ENCODE results near the gene PARN.
A peak's percentile ranks its signal among the peaks of the same experiment; 100 is the strongest.
"Not testable (repeated sequence)": the region's sequence is repeated elsewhere in the genome, so short reads cannot be mapped to it uniquely, and the experiment has no call there.

The PARN gene

GRCh38 chr16:14428043-14428442 is 202.0 kb downstream of the PARN start:
- DNase-seq, result no peak

GRCh38 chr16:14427371-14427948 is 202.6 kb downstream of the PARN start:
- DNase-seq, result no peak

GRCh38 chr16:14424595-14424994 is 205.5 kb downstream of the PARN start:
- no peak for DNase-seq

- no peak for DNase-seq
Observed at GRCh38 chr16:14423344-14423743, 206.7 kb downstream of the PARN start.

GRCh38 chr16:14420721-14421488 is 209.2 kb downstream of the PARN start:
- no peak for DNase-seq

GRCh38 chr16:14420243-14420642 is 209.8 kb downstream of the PARN start:
- not testable (repeated sequence) for DNase-seq

- DNase-seq, result peak in 3 of 4 experiments; percentile 32 to 42 (median 42)
Observed at GRCh38 chr16:14419817-14420216, 210.2 kb downstream of the PARN start.

- DNase-seq, result no peak
Observed at GRCh38 chr16:14418795-14419225, 211.2 kb downstream of the PARN start.

GRCh38 chr16:14416184-14416583 is 213.9 kb downstream of the PARN start:
- no peak for DNase-seq

GRCh38 chr16:14415291-14415690 is 214.8 kb downstream of the PARN start:
- no peak for DNase-seq

- DNase-seq, result no peak
Observed at GRCh38 chr16:14409563-14409962, 220.5 kb downstream of the PARN start.

GRCh38 chr16:14407786-14408399 is 222.2 kb downstream of the PARN start:
- DNase-seq, result no peak

- peak in 2 of 4 experiments; percentile 2 to 15 for DNase-seq
Observed at GRCh38 chr16:14405611-14406537, 224.2 kb downstream of the PARN start.

GRCh38 chr16:14403001-14403389 is 227.1 kb downstream of the PARN start:
- not testable (repeated sequence) for DNase-seq

- DNase-seq, result not testable (repeated sequence)
Observed at GRCh38 chr16:14402114-14403000, 227.7 kb downstream of the PARN start.

- not testable (repeated sequence) for DNase-seq
Observed at GRCh38 chr16:14401711-14402061, 228.4 kb downstream of the PARN start.

GRCh38 chr16:14400978-14401710 is 228.9 kb downstream of the PARN start:
- DNase-seq, result not testable (repeated sequence)

GRCh38 chr16:14400285-14400977 is 229.6 kb downstream of the PARN start:
- no peak for DNase-seq

GRCh38 chr16:14399378-14400284 is 230.4 kb downstream of the PARN start:
- DNase-seq, result peak; percentile 48 to 73 (median 65)
